NCI-H1930 (cell line): Measurements from ENCODE around the gene KCNAB3.
"Not testable (repeated sequence)": the region's sequence is repeated elsewhere in the genome, so short reads cannot be mapped to it uniquely, and the experiment has no call there.

ENCODE experiments used
- DNase-seq, 2 experiments: peaks; one replicate each; lab custom pipeline; 2025; lab: John Stamatoyannopoulos, UW

Gene KCNAB3

GRCh38 chr17:7929158-7930023 lies at the start of gene KCNAB3:
Gene KCNAB3, minus strand, starts transcription at chr17:7929856. Its CDS starts 421 bp downstream, at chr17:7929435.
- no peak for DNase-seq

DNA sequence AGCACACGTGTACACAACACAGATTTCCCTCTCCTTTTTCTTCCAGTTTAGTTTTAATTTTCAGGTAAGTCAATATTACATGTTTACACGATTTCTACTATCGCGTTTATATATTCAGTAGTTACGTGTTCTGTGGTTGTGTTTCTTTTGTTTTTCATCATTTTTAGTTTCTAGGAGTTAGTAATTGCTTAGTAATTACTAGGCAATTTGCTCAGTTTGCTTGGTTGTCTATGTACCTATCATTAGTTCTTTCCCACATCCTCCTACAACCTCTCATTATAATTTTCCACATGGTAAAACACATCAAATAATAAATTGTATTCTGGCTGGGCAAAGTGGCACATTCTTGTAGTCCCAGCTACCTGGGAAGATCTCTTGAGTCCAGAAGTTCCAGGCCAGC lies 48.1 kb upstream of the KCNAB3 start:
- no peak for DNase-seq

- no peak for DNase-seq
These were observed 47.4 kb upstream of the KCNAB3 start for GRCh38 chr17:7977039-7977438.

GRCh38 chr17:7974638-7975131 lies 45.0 kb upstream of the KCNAB3 start:
- DNase-seq = no peak

GRCh38 chr17:7972131-7972785 lies 42.6 kb upstream of the KCNAB3 start:
- DNase-seq = no peak

DNA sequence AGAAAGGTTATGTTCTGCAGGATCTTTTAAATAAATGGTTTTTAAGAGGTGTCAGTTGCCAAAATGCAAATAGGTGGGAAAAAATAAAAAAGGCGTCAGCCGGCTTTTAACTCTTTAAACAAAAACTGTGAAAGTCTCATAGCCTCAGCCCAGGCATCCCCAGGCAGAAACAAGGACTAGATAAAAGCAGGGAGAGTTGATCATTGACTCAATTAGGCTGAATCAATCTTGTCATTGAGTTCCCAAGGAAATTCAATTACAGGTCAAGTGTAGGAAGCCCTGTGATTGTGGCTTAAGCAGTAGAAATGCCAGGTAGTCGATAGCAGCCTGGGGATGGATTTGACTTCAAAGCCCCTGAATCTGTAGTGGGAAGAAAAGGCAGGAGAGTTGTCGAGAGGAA lies 42.0 kb upstream of the KCNAB3 start:
- no peak for DNase-seq

GRCh38 chr17:7969433-7969832 lies 39.8 kb upstream of the KCNAB3 start:
- DNase-seq = no peak

- DNase-seq = no peak
These were observed 38.1 kb upstream of the KCNAB3 start for GRCh38 chr17:7967751-7968150.

DNA sequence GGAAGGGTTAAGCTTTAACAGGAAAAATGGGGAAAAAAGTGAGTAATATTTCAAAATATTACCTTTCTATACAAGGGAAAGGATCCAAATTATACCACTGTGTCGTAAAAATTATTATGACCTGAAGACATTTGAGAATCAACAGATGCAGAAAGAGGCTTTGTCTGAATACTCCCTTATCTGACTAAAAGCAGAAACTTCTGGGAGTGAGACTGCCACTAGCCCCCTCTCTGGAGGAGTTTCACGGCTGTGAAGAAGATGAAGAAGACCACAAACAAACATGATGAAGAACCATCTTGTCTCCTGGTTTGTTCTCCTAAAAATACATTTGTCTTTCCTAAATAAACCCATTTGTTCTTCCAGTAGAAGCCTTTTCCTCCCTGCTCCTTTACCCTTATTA lies 31.8 kb upstream of the KCNAB3 start:
- no peak for DNase-seq

- DNase-seq = no peak
These were observed 30.0 kb upstream of the KCNAB3 start for GRCh38 chr17:7959503-7960253.

DNA sequence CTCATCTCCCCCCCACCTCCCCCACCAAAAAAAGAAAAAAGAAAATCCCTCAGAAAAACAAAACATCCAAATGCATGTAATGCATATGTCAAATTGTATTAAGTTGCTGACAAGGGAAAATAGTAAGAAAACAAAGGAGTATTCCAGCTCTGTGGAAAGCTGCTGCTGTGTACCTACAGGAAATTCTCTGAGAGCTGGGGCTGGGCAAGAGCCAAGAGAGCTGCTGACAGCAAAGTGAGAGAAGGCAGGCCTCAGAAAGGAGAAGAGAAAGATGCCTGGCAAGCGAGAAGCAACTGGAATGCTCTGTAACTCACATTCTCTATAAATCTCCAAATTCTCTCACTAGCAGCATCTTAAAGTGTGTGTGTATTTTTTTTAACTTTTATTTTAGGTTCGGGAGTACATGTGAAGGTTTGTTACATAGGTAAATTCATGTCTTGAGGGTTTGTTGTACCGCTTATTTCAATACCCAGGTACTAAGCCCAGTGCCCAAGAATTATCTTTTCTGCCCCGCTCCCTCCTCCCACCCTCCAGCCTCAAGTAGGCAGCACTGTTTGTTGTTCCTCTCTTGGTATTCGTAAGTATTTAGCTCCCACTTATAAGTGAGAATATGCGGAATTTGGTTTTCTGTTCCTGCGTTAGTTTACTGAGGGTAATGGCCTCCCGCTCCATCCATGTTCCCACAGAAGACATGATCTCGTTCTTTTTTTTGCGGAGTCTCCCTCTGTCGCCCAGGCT lies 26.7 kb upstream of the KCNAB3 start:
- no peak for DNase-seq

DNA sequence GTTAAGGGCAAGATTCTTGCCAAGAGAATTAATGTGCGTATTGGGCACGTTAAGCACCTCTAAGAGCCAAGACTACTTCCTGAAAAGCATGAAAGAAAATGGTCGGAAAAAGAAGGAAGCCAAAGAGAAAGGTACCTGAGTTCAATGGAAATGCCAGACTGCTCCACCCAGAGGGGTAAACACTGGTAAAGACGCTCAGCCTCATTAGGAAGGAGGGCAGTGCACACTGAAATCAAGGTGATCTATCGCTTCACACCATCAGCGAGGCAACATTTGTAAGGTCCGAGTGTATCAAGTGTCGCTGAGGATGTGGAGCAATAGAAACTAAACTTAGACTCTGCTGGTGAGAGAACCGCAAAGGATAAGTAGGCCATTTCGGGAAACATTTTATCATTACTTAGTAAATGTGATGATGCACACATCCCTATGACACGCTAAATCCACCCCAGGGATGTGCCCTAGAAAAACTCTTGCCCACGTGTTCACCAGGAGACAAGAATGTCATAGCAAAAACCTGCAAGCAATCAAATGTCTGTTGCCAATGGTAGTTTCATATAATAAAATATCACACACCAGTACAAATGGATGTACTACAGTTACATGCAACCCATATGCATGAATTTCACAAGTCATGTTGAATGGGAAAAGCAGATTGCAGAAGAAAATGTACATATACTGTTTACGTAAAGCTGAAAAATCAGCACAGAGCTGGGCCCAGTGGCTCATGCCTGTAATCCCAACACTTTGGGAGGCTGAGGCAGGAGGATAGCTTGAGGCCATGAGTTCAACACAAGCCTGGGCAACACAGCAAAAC lies 26.0 kb upstream of the KCNAB3 start:
- no peak for DNase-seq

DNA sequence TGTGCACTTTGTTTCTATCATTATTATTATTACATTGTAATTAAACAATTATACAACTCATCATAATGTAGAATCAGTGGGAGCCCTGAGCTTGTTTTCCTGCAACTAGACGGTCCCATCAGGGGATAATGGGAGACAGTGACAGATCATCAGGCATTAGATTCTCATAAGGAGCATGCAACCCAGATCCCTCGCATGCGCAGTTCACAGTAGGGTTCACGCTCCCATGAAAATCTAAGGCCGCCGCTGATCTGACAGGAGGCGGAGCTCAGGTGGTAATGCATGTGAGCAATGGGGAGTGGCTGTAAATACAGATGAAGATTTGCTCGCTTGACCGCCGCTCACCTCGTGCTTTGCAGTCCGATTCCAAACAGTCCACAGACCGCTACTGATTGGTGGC lies 23.6 kb upstream of the KCNAB3 start:
- not testable (repeated sequence) for DNase-seq

- no peak for DNase-seq
These were observed 21.6 kb upstream of the KCNAB3 start for GRCh38 chr17:7951143-7951792.

DNA sequence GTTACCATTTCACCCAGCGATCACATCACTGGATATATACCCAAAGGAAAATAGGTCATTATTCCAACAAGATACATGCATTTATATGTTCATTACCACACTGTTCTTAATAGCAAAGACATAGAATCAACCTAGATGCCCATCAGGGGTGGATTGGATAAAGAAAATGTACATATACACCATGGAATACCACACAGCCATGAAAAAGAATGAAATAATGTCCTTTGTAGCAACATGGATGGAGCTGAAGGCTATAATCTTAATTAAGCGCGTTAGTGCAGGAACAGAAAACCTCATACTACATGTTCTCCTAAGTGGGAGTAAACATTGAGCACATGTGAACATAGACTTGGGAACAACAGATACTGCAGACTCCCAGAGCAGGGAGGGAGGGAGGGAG lies 20.9 kb upstream of the KCNAB3 start:
- no peak for DNase-seq

- no peak for DNase-seq
These were observed 18.0 kb upstream of the KCNAB3 start for GRCh38 chr17:7947651-7948050.

DNA sequence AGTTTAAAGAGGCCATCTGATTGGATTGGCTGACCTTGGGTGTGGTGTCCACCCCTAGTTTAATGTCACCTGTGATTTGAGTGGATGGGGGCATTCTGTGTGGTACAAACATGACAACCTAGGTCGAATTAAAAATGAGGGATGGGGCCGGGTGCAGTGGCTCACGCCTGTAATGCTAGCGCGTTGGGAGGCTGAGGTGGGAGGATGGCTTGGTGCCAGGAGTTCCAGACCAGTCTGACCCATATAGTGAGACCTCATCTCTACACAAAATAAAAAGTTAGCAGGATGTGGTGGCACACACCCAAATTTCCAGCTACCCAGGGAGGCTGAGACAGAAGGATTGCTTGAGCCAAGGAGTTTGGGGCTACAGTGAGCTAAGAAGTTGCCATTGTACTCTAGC lies 16.8 kb upstream of the KCNAB3 start:
- no peak for DNase-seq

DNA sequence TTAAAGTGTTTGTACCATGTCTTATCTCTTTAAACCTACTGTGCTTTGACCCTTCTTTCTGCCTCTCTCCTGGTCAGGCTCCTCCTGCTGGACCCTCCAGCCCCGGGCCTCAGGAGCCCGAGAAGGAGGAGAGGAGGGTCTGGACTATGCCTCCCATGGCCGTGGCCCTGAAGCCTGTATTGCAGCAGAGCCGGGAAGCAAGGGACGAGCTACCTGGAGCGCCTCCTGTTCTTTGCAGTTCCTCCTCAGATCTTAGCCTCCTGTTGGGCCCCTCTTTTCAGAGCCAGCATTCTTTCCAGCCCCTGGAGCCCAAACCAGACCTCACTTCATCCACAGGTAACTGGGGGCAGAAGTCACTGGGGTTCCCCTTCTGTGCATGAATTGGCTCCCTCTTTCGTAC lies 16.0 kb upstream of the KCNAB3 start:
- DNase-seq = no peak

- no peak for DNase-seq
These were observed 14.7 kb upstream of the KCNAB3 start for GRCh38 chr17:7944326-7944725.

- no peak for DNase-seq
These were observed 13.6 kb upstream of the KCNAB3 start for GRCh38 chr17:7943291-7943690.

DNA sequence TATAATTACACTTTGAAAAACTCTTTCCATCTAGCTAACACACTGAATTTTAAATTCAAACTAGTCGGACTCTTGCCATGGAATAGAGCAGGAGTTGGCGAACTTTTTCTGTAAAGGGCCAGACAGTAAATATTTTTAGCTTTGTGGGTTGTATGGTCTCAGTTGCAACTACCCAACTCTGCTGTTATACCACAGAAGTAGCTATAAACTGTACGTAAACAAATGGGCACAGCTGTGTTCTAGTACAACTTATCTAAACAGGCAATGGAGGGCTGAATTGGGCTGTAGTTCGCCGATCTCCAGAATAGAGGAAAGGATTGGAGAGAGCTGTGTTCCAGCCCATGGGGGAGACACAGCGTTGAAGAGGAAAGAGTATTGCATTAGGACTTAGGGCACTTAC lies 11.1 kb upstream of the KCNAB3 start:
- DNase-seq = no peak
